ENCODE measurements around the gene WASF2. TPM values are rescaled to one million over a fixed set of nuclear protein-coding genes. Genes with fewer than 3 reads are reported as not detected.
A peak's percentile ranks its signal among the peaks of the same experiment; 100 is the strongest.

Gene WASF2
- total and polyA plus RNA-seq, 2 of the 4 experiments (the other 2 are of a cell fraction): 7.9 to 45.4 TPM

- Histone ChIP-seq H3K18ac (ENCODE audit: low read depth, low read length) (no peak overlapping the region), H3K79me1 (ENCODE audit: low read depth in 1 of 2, low read length in 2 of 2) (no peaks in the 10 kb centered on the region; a peak in 1 of 4 replicates), H2BK15ac (ENCODE audit: low read depth, low read length) (no peak overlapping the region), H2AK9ac (replicated peaks; ENCODE audit: low read depth, low read length, poor library complexity) (peak overlapping the region; percentile 90), H3K9me1 (ENCODE audit: insufficient read depth, low read length) (no peaks in the 10 kb centered on the region), H3K23ac (ENCODE audit: low read depth, low read length) (no peak overlapping the region), H3K4ac (ENCODE audit: low read depth, low read length) (no peak overlapping the region), H2AFZ (replicated peaks; ENCODE audit: low read length, poor library complexity) (no peak overlapping the region), H3K56ac (ENCODE audit: extremely low read depth, insufficient read depth, low read length) (no peak overlapping the region), H4K20me1 (ENCODE audit: insufficient read depth, low read length) (no peaks in the 10 kb centered on the region), H3K9ac (ENCODE audit: low read depth, low read length) (no peak overlapping the region), H3K27me3 (ENCODE audit: control insufficient read depth, insufficient read depth, low read length) (no peaks in the 10 kb centered on the region), H3K4me1 (ENCODE audit: control insufficient read depth, insufficient read depth, low read length) (no peaks in the 10 kb centered on the region), H4K91ac (ENCODE audit: insufficient read depth, low read depth, low read length) (no peak overlapping the region), H3K4me3 (ENCODE audit: insufficient read depth, low read depth, low read length) (no peak overlapping the region), H2BK5ac (ENCODE audit: low read depth, low read length, poor library complexity, severe bottlenecking) (no peak overlapping the region), H4K5ac (ENCODE audit: low read depth, low read length) (no peak overlapping the region), H3K14ac (replicated peaks; ENCODE audit: low read depth, low read length) (no peak overlapping the region), H4K8ac (ENCODE audit: low read depth in 2 of 2, low read length in 2 of 2) (no peak overlapping the region), H3K4me2 (ENCODE audit: low read depth, low read length) (no peak overlapping the region), H3K9me3 (ENCODE audit: control insufficient read depth, insufficient read depth, low read length) (no peaks in the 10 kb centered on the region), H3K27ac (ENCODE audit: insufficient read depth, low read length) (no peak overlapping the region), H3K36me3 (ENCODE audit: control insufficient read depth, insufficient read depth, low read length) (peaks cover 55% of the 10 kb centered on the region), H2AK5ac (ENCODE audit: low read depth, low read length) (no peak overlapping the region), H2BK20ac (ENCODE audit: low read depth, low read length) (no peak overlapping the region), H2BK120ac (ENCODE audit: low read depth, low read length) (no peak overlapping the region)
- TF ChIP-seq CTCF (conservative IDR thresholded peaks at IDR 0.05; ENCODE audit: low read depth, low read length) (no peak), MXI1 (IDR thresholded peaks at IDR 0.05; ENCODE audit: borderline replicate concordance, low read depth, low read length) (no peak), CHD1 (IDR thresholded peaks at IDR 0.05; ENCODE audit: low read depth, low read length) (no peak), CEBPB (IDR thresholded peaks at IDR 0.05; ENCODE audit: low read depth, low read length) (no peak), RCOR1 (IDR thresholded peaks at IDR 0.05; ENCODE audit: insufficient replicate concordance, low read length) (no peak), MAZ (IDR thresholded peaks at IDR 0.05; ENCODE audit: borderline replicate concordance, low read depth, low read length) (no peak), POLR2A (IDR thresholded peaks at IDR 0.05; ENCODE audit: low read depth, low read length) (no peak), NFE2L2 (IDR thresholded peaks at IDR 0.05; ENCODE audit: low read depth, low read length) (no peak), MAFK (IDR thresholded peaks at IDR 0.05; ENCODE audit: low read depth, low read length) (no peak)
- no peak for ATAC-seq (ENCODE audit: low read depth)
- no peak for DNase-seq
- CTCF ChIA-PET: interaction anchor here (1.2 kb wide), 1 partner anchor 27 kb away, joined by 3 read pairs; no protein-coding TSS in a partner anchor
- POLR2A ChIA-PET (ENCODE audit: unreplicated experiment): no interaction called here
- dilution Hi-C loops (cut with HindIII; ENCODE audit: low sequenced_read_pairs, unreplicated experiment) (no loop called here), intact Hi-C loops (cut with micrococcal nuclease) (no loop called here), in situ Hi-C loops (cut with MboI; ENCODE audit: low sequenced_read_pairs) (no loop called here)
- BruUV-seq (replicated peaks): no TSS peak
- WGBS, 2 experiments (ENCODE audit: extremely low coverage in 2 of 2, insufficient read length in 1 of 2): 100% methylated on average over 5 of the region's 5 CpGs; no CpG with 5 or more reads in 1 of the 2 experiments
Measured at GRCh38 chr1:27358928-27359313, 131.0 kb downstream of the WASF2 start.
